Nephron progenitor cell (in vitro differentiated cells): ENCODE data around the gene CDKAL1.

ENCODE experiments used
- DNase-seq: peaks from one replicate; pipeline ENCODE4 v3.0.0; 2021
- H3K27ac Mint-ChIP-seq: 2 replicates; pipeline ENCODE4 v1.8.0; 2021; ENCODE audit warnings: mild to moderate bottlenecking, moderate library complexity, mixed read lengths
- H3K27me3 Mint-ChIP-seq: 2 replicates; pipeline ENCODE4 v1.8.0; 2021; ENCODE audit warnings: mild to moderate bottlenecking, low read depth, mixed read lengths; ENCODE audit not compliant: poor library complexity
- H3K36me3 Mint-ChIP-seq: 2 replicates; pipeline ENCODE4 v1.8.0; 2021; ENCODE audit warnings: low read depth, mixed read lengths
- H3K4me1 Mint-ChIP-seq: 2 replicates; pipeline ENCODE4 v1.8.0; 2021; ENCODE audit warnings: mixed read lengths
- H3K4me3 Mint-ChIP-seq: 2 replicates; pipeline ENCODE4 v1.8.0; 2021; ENCODE audit warnings: mild to moderate bottlenecking, moderate library complexity, mixed read lengths
- H3K9me3 Mint-ChIP-seq: 2 replicates; pipeline ENCODE4 v1.8.0; 2021; ENCODE audit warnings: mild to moderate bottlenecking, moderate library complexity, mixed read lengths
- CTCF ChIP-seq: fragments of 200-600 bp; sonication (generic); IDR thresholded peaks from 2 replicates; pipeline ENCODE4 v1.5.0; 2021; ENCODE audit warnings: antibody characterized with exemption

Gene CDKAL1

GRCh38 chr6:20933057-20933788, 399.0 kb downstream of the CDKAL1 start:
- no peak for TF ChIP-seq CTCF
- Mint-ChIP-seq H3K4me1 (peaks cover 17% of the 10 kb centered on the region), H3K4me3 (no peak overlapping the region), H3K27me3 (no peaks in the 10 kb centered on the region), H3K36me3 (peaks cover 16% of the 10 kb centered on the region), H3K9me3 (peaks cover 4% of the 10 kb centered on the region), H3K27ac (peak overlapping the region; percentile 15)
- no peak for DNase-seq

- Mint-ChIP-seq H3K4me1 (peaks cover 18% of the 10 kb centered on the region), H3K27ac (peak overlapping the region; percentile 27), H3K4me3 (no peak overlapping the region), H3K27me3 (no peaks in the 10 kb centered on the region), H3K9me3 (peaks cover 13% of the 10 kb centered on the region), H3K36me3 (peaks cover 26% of the 10 kb centered on the region)
- TF ChIP-seq CTCF, result no peak
- no peak for DNase-seq
Measured at GRCh38 chr6:20936949-20937348, 402.7 kb downstream of the CDKAL1 start.

- no peak for TF ChIP-seq CTCF
- no peak overlapping the region for H3K27ac Mint-ChIP-seq
- H3K36me3 Mint-ChIP-seq, result peaks cover 43% of the 10 kb centered on the region
- no peaks in the 10 kb centered on the region for H3K27me3 Mint-ChIP-seq
- H3K9me3 Mint-ChIP-seq, result peaks cover 32% of the 10 kb centered on the region
- H3K4me3 Mint-ChIP-seq, result no peak overlapping the region
- DNase-seq, result no peak
- H3K4me1 Mint-ChIP-seq, result peaks cover 10% of the 10 kb centered on the region
Measured at GRCh38 chr6:20939161-20939775, 405.0 kb downstream of the CDKAL1 start.

- TF ChIP-seq CTCF, result no peak
Measured at GRCh38 chr6:20943040-20943627, 408.9 kb downstream of the CDKAL1 start.

GRCh38 chr6:20943922-20944321, 409.7 kb downstream of the CDKAL1 start:
- H3K9me3 Mint-ChIP-seq, result peaks cover 32% of the 10 kb centered on the region
- no peaks in the 10 kb centered on the region for H3K27me3 Mint-ChIP-seq
- H3K4me1 Mint-ChIP-seq, result peaks cover 13% of the 10 kb centered on the region
- TF ChIP-seq CTCF, result no peak
- DNase-seq, result no peak
- peaks cover 32% of the 10 kb centered on the region for H3K36me3 Mint-ChIP-seq
- H3K27ac Mint-ChIP-seq, result no peak overlapping the region
- H3K4me3 Mint-ChIP-seq, result no peak overlapping the region

More at GRCh38 chr6:20943040-20943627, 408.9 kb downstream of the CDKAL1 start:
- DNase-seq, result no peak
- Mint-ChIP-seq H3K9me3 (peaks cover 32% of the 10 kb centered on the region), H3K4me3 (no peak overlapping the region), H3K36me3 (peaks cover 33% of the 10 kb centered on the region), H3K4me1 (peaks cover 10% of the 10 kb centered on the region), H3K27me3 (no peaks in the 10 kb centered on the region), H3K27ac (no peak overlapping the region)
